Neural cell (in vitro differentiated cells): ENCODE data around the gene BRIX1. TPM values are rescaled to one million over a fixed set of nuclear protein-coding genes. Genes with fewer than 3 reads are reported as not detected.

ENCODE experiments used
- H2AFZ ChIP-seq: fragments of 200-600, 300-800 bp; sonication (generic), shearing (Covaris generic); 2 replicates; pipeline ENCODE4 v1.6.0; 2014; ENCODE audit warnings: low read depth, mild to moderate bottlenecking, antibody characterized with exemption, low read length, moderate library complexity
- H3F3A ChIP-seq: fragments of 200-600 bp; shearing (Covaris generic); 2 replicates; pipeline ENCODE4 v1.6.1; 2016; ENCODE audit warnings: mild to moderate bottlenecking, moderate library complexity, mixed read lengths, antibody characterized with exemption, low read length; ENCODE audit not compliant: insufficient read depth, poor library complexity, severe bottlenecking
- H3K27ac ChIP-seq: fragments of 200-600, 300-800 bp; sonication (generic), shearing (Covaris generic); 2 replicates; pipeline ENCODE4 v1.5.1; 2014; ENCODE audit warnings: mild to moderate bottlenecking, low read length, moderate library complexity
- H3K27me3 ChIP-seq: fragments of 300-800, 200-600 bp; sonication (generic), shearing (Covaris generic); 2 replicates; pipeline ENCODE4 v1.6.0; 2014; ENCODE audit warnings: mild to moderate bottlenecking, low read depth, low read length, moderate library complexity; ENCODE audit not compliant: insufficient read depth
- H3K36me3 ChIP-seq: fragments of 300-800, 200-600 bp; sonication (generic), shearing (Covaris generic); 2 replicates; pipeline ENCODE4 v1.5.1; 2014; ENCODE audit warnings: mild to moderate bottlenecking, antibody characterized with exemption, low read length, moderate library complexity; ENCODE audit not compliant: insufficient read depth
- H3K4me2 ChIP-seq: fragments of 300-800, 200-600 bp; sonication (generic), shearing (Covaris generic); 2 replicates; pipeline ENCODE4 v1.6.0; 2014; ENCODE audit warnings: mild to moderate bottlenecking, low read length
- H3K4me3 ChIP-seq: fragments of 300-800, 200-600 bp; sonication (generic), shearing (Covaris generic); 2 replicates; pipeline ENCODE4 v1.5.1; 2014; ENCODE audit warnings: mild to moderate bottlenecking, low read length, moderate library complexity
- H3K79me2 ChIP-seq: fragments of 200-600 bp; shearing (Covaris generic); replicated peaks from 2 replicates; pipeline ENCODE4 v1.6.0; 2014; ENCODE audit warnings: mild to moderate bottlenecking, low read length, moderate library complexity; ENCODE audit not compliant: insufficient read depth
- H3K9ac ChIP-seq: fragments of 300-800, 200-600 bp; sonication (generic), shearing (Covaris generic); 2 replicates; pipeline ENCODE4 v1.6.1; 2016; ENCODE audit warnings: mild to moderate bottlenecking, low read length, mixed read lengths
- H3K9me2 ChIP-seq: fragments of 200-600 bp; shearing (Covaris generic); 2 replicates; pipeline ENCODE4 v1.6.1; 2016; ENCODE audit warnings: mild to moderate bottlenecking, low read length, mixed read lengths; ENCODE audit not compliant: insufficient read depth
- H3K9me3 ChIP-seq: fragments of 200-600, 300-800 bp; sonication (generic), shearing (Covaris generic); 2 replicates; pipeline ENCODE4 v1.6.1; 2016; ENCODE audit warnings: mild to moderate bottlenecking, mixed run types, low read length, moderate library complexity, mixed read lengths
- H4K20me1 ChIP-seq: fragments of 200-600 bp; shearing (Covaris generic); 2 replicates; pipeline ENCODE4 v1.6.1; 2016; ENCODE audit warnings: mild to moderate bottlenecking, mixed run types; ENCODE audit not compliant: insufficient read depth
- EP300 ChIP-seq: fragments of 450-650 bp; conservative IDR thresholded peaks from 2 replicates; pipeline ENCODE4 v1.6.1; 2014; ENCODE audit warnings: antibody characterized with exemption, mild to moderate bottlenecking, moderate library complexity; ENCODE audit not compliant: poor library complexity, severe bottlenecking
- EZH2 ChIP-seq: fragments of 200-600, 300-800 bp; shearing (Covaris generic), sonication (generic); IDR thresholded peaks from 2 replicates; pipeline ENCODE4 v1.6.1; 2014; ENCODE audit warnings: antibody characterized with exemption, low read length, borderline replicate concordance, mild to moderate bottlenecking; ENCODE audit not compliant: insufficient read depth, poor library complexity, severe bottlenecking
- MXI1 ChIP-seq: fragments of 450-650 bp; conservative IDR thresholded peaks from 2 replicates; pipeline ENCODE4 v1.6.1; 2014; ENCODE audit warnings: antibody characterized with exemption, mild to moderate bottlenecking; ENCODE audit not compliant: poor library complexity, severe bottlenecking
- POLR2AphosphoS5 ChIP-seq: IDR thresholded peaks from 2 replicates; pipeline ENCODE4 v1.6.1; 2012
- RAD21 ChIP-seq: fragments of 450-650 bp; conservative IDR thresholded peaks from 2 replicates; pipeline ENCODE4 v1.6.1; 2014; ENCODE audit warnings: antibody characterized with exemption, mild to moderate bottlenecking, moderate library complexity
- SMC3 ChIP-seq: fragments of 450-650 bp; conservative IDR thresholded peaks from 2 replicates; pipeline ENCODE4 v1.6.1; 2014; ENCODE audit warnings: antibody characterized with exemption, mild to moderate bottlenecking, moderate library complexity; ENCODE audit not compliant: poor library complexity
- TAF1 ChIP-seq: IDR thresholded peaks from 2 replicates; pipeline ENCODE4 v1.6.1; 2012; ENCODE audit warnings: low read depth
- polyA plus RNA-seq: library from polyadenylated mRNA; depleted of rRNA; stranded (reverse); fragments of >200 nt; gene quantifications from 2 replicates; pipeline ENCODE4 v1.2.3, GENCODE V29; 2014
- TF ChIP-seq, protein P1 (sequence below): fragments of 450-650 bp; IDR thresholded peaks from 2 replicates; pipeline ENCODE4 v1.5.1; 2014; ENCODE audit warnings: antibody characterized with exemption, mild to moderate bottlenecking, moderate library complexity; ENCODE audit not compliant: poor library complexity, severe bottlenecking
- TF ChIP-seq, protein P2 (sequence below): IDR thresholded peaks from 2 replicates; pipeline ENCODE4 v1.6.1; 2012; ENCODE audit warnings: borderline replicate concordance

BRIX1 gene
- polyA plus RNA-seq, 1 donor from 2014 or later, result 24.9 TPM

DNA sequence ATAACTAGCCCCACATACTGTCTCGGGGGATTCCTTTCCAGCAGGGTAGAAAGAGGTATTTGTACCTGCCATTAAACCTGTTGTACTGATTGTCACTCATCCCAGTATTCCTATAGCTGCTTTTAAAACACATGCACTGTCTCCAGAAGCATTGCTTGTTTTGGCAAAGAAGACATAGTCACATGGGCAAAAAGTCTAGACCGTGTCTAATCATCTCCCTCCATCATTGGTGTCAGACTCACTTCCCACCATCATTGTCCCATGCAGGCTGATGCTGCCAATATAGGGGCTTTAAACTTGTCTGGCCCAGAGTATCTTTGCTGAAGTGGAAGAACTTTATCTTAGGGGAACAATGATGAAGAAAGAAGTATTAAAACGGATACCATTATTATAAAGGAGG lies 26.4 kb downstream of the BRIX1 start:
- no peaks in the 10 kb centered on the region for H3K79me2 ChIP-seq
- no peak overlapping the region for H3K27ac ChIP-seq
- H3K4me2 ChIP-seq, result no peak overlapping the region
- no peak for TF ChIP-seq EP300
- TF ChIP-seq, protein P1, sequence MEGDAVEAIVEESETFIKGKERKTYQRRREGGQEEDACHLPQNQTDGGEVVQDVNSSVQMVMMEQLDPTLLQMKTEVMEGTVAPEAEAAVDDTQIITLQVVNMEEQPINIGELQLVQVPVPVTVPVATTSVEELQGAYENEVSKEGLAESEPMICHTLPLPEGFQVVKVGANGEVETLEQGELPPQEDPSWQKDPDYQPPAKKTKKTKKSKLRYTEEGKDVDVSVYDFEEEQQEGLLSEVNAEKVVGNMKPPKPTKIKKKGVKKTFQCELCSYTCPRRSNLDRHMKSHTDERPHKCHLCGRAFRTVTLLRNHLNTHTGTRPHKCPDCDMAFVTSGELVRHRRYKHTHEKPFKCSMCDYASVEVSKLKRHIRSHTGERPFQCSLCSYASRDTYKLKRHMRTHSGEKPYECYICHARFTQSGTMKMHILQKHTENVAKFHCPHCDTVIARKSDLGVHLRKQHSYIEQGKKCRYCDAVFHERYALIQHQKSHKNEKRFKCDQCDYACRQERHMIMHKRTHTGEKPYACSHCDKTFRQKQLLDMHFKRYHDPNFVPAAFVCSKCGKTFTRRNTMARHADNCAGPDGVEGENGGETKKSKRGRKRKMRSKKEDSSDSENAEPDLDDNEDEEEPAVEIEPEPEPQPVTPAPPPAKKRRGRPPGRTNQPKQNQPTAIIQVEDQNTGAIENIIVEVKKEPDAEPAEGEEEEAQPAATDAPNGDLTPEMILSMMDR, result no peak
- TF ChIP-seq RAD21, result no peak
- no peak for TF ChIP-seq POLR2AphosphoS5
- no peak for TF ChIP-seq TAF1
- TF ChIP-seq MXI1, result no peak
- TF ChIP-seq, protein P2, sequence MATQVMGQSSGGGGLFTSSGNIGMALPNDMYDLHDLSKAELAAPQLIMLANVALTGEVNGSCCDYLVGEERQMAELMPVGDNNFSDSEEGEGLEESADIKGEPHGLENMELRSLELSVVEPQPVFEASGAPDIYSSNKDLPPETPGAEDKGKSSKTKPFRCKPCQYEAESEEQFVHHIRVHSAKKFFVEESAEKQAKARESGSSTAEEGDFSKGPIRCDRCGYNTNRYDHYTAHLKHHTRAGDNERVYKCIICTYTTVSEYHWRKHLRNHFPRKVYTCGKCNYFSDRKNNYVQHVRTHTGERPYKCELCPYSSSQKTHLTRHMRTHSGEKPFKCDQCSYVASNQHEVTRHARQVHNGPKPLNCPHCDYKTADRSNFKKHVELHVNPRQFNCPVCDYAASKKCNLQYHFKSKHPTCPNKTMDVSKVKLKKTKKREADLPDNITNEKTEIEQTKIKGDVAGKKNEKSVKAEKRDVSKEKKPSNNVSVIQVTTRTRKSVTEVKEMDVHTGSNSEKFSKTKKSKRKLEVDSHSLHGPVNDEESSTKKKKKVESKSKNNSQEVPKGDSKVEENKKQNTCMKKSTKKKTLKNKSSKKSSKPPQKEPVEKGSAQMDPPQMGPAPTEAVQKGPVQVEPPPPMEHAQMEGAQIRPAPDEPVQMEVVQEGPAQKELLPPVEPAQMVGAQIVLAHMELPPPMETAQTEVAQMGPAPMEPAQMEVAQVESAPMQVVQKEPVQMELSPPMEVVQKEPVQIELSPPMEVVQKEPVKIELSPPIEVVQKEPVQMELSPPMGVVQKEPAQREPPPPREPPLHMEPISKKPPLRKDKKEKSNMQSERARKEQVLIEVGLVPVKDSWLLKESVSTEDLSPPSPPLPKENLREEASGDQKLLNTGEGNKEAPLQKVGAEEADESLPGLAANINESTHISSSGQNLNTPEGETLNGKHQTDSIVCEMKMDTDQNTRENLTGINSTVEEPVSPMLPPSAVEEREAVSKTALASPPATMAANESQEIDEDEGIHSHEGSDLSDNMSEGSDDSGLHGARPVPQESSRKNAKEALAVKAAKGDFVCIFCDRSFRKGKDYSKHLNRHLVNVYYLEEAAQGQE, result no peak
- TF ChIP-seq SMC3, result no peak
- no peak for TF ChIP-seq EZH2
- H3K27me3 ChIP-seq, result no peaks in the 10 kb centered on the region
- H4K20me1 ChIP-seq, result no peaks in the 10 kb centered on the region
- no peak overlapping the region for H2AFZ ChIP-seq
- H3K4me3 ChIP-seq, result no peak overlapping the region
- no peaks in the 10 kb centered on the region for H3K36me3 ChIP-seq
- H3K9me3 ChIP-seq, result no peaks in the 10 kb centered on the region
- no peaks in the 10 kb centered on the region for H3F3A ChIP-seq
- H3K9ac ChIP-seq, result no peak overlapping the region
- H3K9me2 ChIP-seq, result no peaks in the 10 kb centered on the region

DNA sequence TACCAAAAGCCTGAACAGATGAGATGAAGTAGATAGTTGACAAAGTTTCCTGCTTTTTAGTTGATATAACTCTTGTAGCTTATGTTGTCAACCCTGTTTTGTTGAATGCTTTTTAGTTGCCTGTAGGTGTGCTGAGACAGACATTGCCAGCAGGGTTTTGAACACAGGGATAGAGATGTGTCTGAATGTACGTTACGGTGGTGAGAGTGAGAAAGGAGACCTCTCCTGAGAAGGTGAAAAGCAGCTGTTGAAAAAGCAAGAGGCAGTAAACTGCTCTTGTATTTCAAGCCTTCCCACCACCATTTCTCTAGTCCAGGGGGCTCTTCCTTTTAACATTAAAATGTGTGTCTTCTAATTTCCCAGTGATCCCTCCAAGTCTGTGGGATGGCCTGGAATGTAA lies 28.5 kb downstream of the BRIX1 start:
- H3K27ac ChIP-seq, result no peak overlapping the region

DNA sequence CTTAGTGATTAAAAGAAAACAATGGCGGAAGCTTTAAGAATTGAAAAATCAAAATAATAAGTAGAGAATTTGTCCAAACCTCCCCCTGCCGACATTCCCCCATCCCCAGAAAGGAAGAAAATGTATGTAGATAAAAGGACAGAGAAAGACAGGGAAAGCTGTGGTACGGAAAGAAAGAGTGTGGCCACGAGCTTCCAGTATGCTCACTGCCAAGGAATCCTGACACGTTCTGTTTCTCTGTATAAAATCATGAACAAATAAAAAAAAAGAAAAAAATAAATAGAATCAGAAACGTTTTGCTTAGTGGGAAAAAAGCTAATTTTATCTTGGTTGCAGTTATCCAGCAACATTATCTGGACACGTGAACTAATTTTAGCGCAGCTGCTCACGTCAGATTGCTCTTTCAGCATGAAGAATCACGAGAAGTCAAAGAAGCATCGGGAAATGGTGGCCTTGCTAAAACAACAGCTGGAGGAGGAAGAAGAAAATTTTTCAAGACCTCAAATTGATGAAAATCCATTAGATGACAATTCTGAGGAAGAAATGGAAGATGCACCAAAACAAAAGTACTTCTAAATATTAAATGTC lies 29.0 kb downstream of the BRIX1 start:
- Histone ChIP-seq H3K27ac (no peak overlapping the region), H2AFZ (no peak overlapping the region), H3K9me2 (no peaks in the 10 kb centered on the region), H3K36me3 (no peaks in the 10 kb centered on the region), H3K4me3 (no peak overlapping the region), H3K9ac (no peak overlapping the region), H3F3A (no peaks in the 10 kb centered on the region), H3K4me2 (no peak overlapping the region), H3K79me2 (no peaks in the 10 kb centered on the region), H3K9me3 (no peaks in the 10 kb centered on the region), H3K27me3 (no peaks in the 10 kb centered on the region), H4K20me1 (no peaks in the 10 kb centered on the region)
- TF ChIP-seq EP300 (no peak), POLR2AphosphoS5 (no peak), EZH2 (no peak), TAF1 (no peak), MXI1 (no peak), SMC3 (no peak), RAD21 (no peak)
- TF ChIP-seq, protein P2, result no peak
- TF ChIP-seq, protein P1, result no peak

More for the DNA sequence above, 28.5 kb downstream of the BRIX1 start:
- no peaks in the 10 kb centered on the region for H3K36me3 ChIP-seq
- H3K4me3 ChIP-seq, result no peak overlapping the region
- no peaks in the 10 kb centered on the region for H3K27me3 ChIP-seq
- H3K79me2 ChIP-seq, result no peaks in the 10 kb centered on the region
- TF ChIP-seq POLR2AphosphoS5 (no peak), TAF1 (no peak)
- no peak overlapping the region for H2AFZ ChIP-seq
- H3K4me2 ChIP-seq, result no peak overlapping the region
- H3K9ac ChIP-seq, result no peak overlapping the region
- H3K9me3 ChIP-seq, result no peaks in the 10 kb centered on the region
- no peaks in the 10 kb centered on the region for H3F3A ChIP-seq
- no peaks in the 10 kb centered on the region for H4K20me1 ChIP-seq
- H3K9me2 ChIP-seq, result no peaks in the 10 kb centered on the region
